A549 (cell line): Measurements from ENCODE around the gene SLC6A17. TPM values are rescaled to one million over a fixed set of nuclear protein-coding genes. Genes with fewer than 3 reads are reported as not detected.

Experiments used
- ATAC-seq, 2 experiments: fragments of 200-7000 bp in 1 of 2; fragments of >200 bp in 1 of 2; cut with Nextera tagmentation in 1 of 2; cut with Tn5 transposase in 1 of 2; 3 replicates each; pipeline versions ENCODE4 v1.8.0 to v1.9.1; 2018 to 2020; ENCODE audit warnings: mild to moderate bottlenecking in 1 of 2, moderate library complexity in 1 of 2
- CTCF ChIA-PET: fragments of 300-600 bp; sonication (Branson Sonifier 250); formaldehyde crosslinking; extraction: SDS; loops from one replicate; lab custom pipeline; 2021; ENCODE audit warnings: antibody characterized with exemption, inconsistent platforms; lab: Yijun Ruan, JAX
- POLR2A ChIA-PET: fragments of 350-600 bp; formaldehyde crosslinking; extraction: SDS; loops from one replicate; lab custom pipeline; 2021; ENCODE audit warnings: antibody characterized with exemption, inconsistent platforms; lab: Yijun Ruan, JAX
- DNase-seq, 2 experiments: peaks; one replicate each; pipeline versions ENCODE4 v3.0.0 to v3.0.0-alpha.2; 2011 to 2016; ENCODE audit warnings: low read depth in 1 of 2, low spot score in 1 of 2
- FAIRE-seq: peaks from 2 replicates; lab custom pipeline; 2011; peaks lifted over from hg19 to GRCh38; lab: Jason Lieb, UNC
- H3K27ac ChIP-seq, 2 experiments: fragments of >200 bp; sonication (Bioruptor Twin); formaldehyde crosslinking; 3 replicates each; pipeline ENCODE4 v1.5.1; 2016 to 2017
- H3K4me1 ChIP-seq: fragments of >200 bp; sonication (Bioruptor Twin); formaldehyde crosslinking; 3 replicates; pipeline ENCODE4 v1.6.1; 2016
- H3K4me2 ChIP-seq: fragments of >200 bp; sonication (Bioruptor Twin); formaldehyde crosslinking; 3 replicates; pipeline ENCODE4 v1.6.1; 2016
- H3K4me3 ChIP-seq: fragments of >200 bp; sonication (Bioruptor Twin); formaldehyde crosslinking; 3 replicates; pipeline ENCODE4 v1.5.1; 2016
- H3K9me3 ChIP-seq: fragments of >200 bp; sonication (Bioruptor Twin); formaldehyde crosslinking; 3 replicates; pipeline ENCODE4 v1.6.1; 2016
- BCL3 ChIP-seq: fragments of >200 bp; sonication (Bioruptor Twin); formaldehyde crosslinking; IDR thresholded peaks from 3 replicates; pipeline ENCODE4 v1.6.1; 2016
- BHLHE40 ChIP-seq: IDR thresholded peaks from 2 replicates; pipeline ENCODE4 v1.6.1; 2012; ENCODE audit warnings: low read depth, low read length, inconsistent platforms
- CEBPB ChIP-seq, 2 experiments: fragments of >200 bp in 1 of 2; sonication (Bioruptor Twin) in 1 of 2; formaldehyde crosslinking in 1 of 2; IDR thresholded peaks; 2 replicates each; pipeline ENCODE4 v1.6.1; 2012 to 2016
- CHD4 ChIP-seq: fragments of 200-600 bp; sonication (generic); IDR thresholded peaks from 2 replicates; pipeline ENCODE4 v1.6.1; 2016; ENCODE audit warnings: antibody characterized with exemption, mild to moderate bottlenecking, borderline replicate concordance
- CTCF ChIP-seq: fragments of >200 bp; sonication (Bioruptor Twin); formaldehyde crosslinking; IDR thresholded peaks from 3 replicates; pipeline ENCODE4 v1.5.1; 2016
- ESRRA ChIP-seq: fragments of 150-350 bp; IDR thresholded peaks from 2 replicates; pipeline ENCODE4 v1.6.1; 2014; ENCODE audit warnings: mild to moderate bottlenecking, low read length, borderline replicate concordance
- FOSB ChIP-seq: fragments of 250-450 bp; sonication (Bioruptor Pico); IDR thresholded peaks from 2 replicates; pipeline ENCODE4 v1.5.0; 2020; ENCODE audit warnings: mild to moderate bottlenecking, moderate library complexity
- HES2 ChIP-seq: fragments of >200 bp; sonication (Bioruptor Twin); formaldehyde crosslinking; IDR thresholded peaks from 2 replicates; pipeline ENCODE4 v1.6.1; 2016
- HEYL ChIP-seq: fragments of 250-450 bp; sonication (Bioruptor Pico); IDR thresholded peaks from 2 replicates; pipeline ENCODE4 v1.8.0; 2021; ENCODE audit warnings: mild to moderate bottlenecking, moderate library complexity
- HMGXB4 ChIP-seq: fragments of 250-450 bp; sonication (Bioruptor Pico); IDR thresholded peaks from 2 replicates; pipeline ENCODE4 v1.5.0; 2021; ENCODE audit warnings: mild to moderate bottlenecking, moderate library complexity, borderline replicate concordance
- HOXB13 ChIP-seq: fragments of 250-450 bp; sonication (Bioruptor Pico); IDR thresholded peaks from 2 replicates; pipeline ENCODE4 v1.5.0; 2020; ENCODE audit warnings: low read depth, mild to moderate bottlenecking, moderate library complexity
- MAFK ChIP-seq: fragments of 450-650 bp; IDR thresholded peaks from 2 replicates; pipeline ENCODE4 v1.6.1; 2014; ENCODE audit not compliant: partially characterized antibody
- MAZ ChIP-seq: fragments of 150-350 bp; IDR thresholded peaks from 2 replicates; pipeline ENCODE4 v1.6.1; 2014; ENCODE audit warnings: antibody characterized with exemption, low read depth, low read length, borderline replicate concordance
- NFE2L2 ChIP-seq: fragments of 150-350 bp; conservative IDR thresholded peaks from 2 replicates; pipeline ENCODE4 v1.6.1; 2014; ENCODE audit warnings: low read length
- RAD21 ChIP-seq, 2 experiments: fragments of >200 bp in 1 of 2; sonication (Bioruptor Twin) in 1 of 2; formaldehyde crosslinking in 1 of 2; IDR thresholded peaks in 1 of 2; conservative IDR thresholded peaks in 1 of 2; 2 replicates in 1 of 2; 3 replicates in 1 of 2; pipeline ENCODE4 v1.6.1; 2012 to 2018; ENCODE audit warnings: inconsistent platforms in 1 of 2
- RARB ChIP-seq: fragments of 250-450 bp; sonication (Bioruptor Pico); IDR thresholded peaks from 2 replicates; pipeline ENCODE4 v1.8.0; 2021; ENCODE audit warnings: mild to moderate bottlenecking, moderate library complexity
- SMC3 ChIP-seq: fragments of >200 bp; sonication (Bioruptor Twin); formaldehyde crosslinking; IDR thresholded peaks from 3 replicates; pipeline ENCODE4 v1.6.1; 2018; ENCODE audit warnings: inconsistent platforms
- ZFP36 ChIP-seq: fragments of 450-650 bp; IDR thresholded peaks from 2 replicates; pipeline ENCODE4 v1.6.1; 2014; ENCODE audit warnings: borderline replicate concordance; ENCODE audit not compliant: partially characterized antibody
- WGBS: methylation state at CpG from one replicate; pipeline ENCODE4 v1.1.6; 2017; ENCODE audit errors: missing lambda C conversion rate; 5-methylcytosine and 5-hydroxymethylcytosine counted together
- polyA plus RNA-seq, 4 experiments: library from polyadenylated mRNA; depleted of rRNA in 3 of 4; stranded (reverse); fragments of >200 nt; fragmentation: RNase III in 1 of 4; extraction: RNeasy Plus Mini Kit Qiagen cat#74134 plus additional on column Dnase treatment in 1 of 4; gene quantifications; 2 replicates in 3 of 4; 3 replicates in 1 of 4; pipeline ENCODE4 v1.2.3, GENCODE V29; 2011 to 2017

The SLC6A17 gene
- polyA plus RNA-seq, 2 of the 4 experiments (the other 2 are of a cell fraction): 0.56 to 2.2 TPM

GRCh38 chr1:110201157-110201825 lies 51.0 kb downstream of the SLC6A17 start:
- WGBS: 73% methylated on average over 3 of the region's 10 CpGs
- ChIA-PET POLR2A (no interaction called here), CTCF (interaction anchor here (0.9 to 16.7 kb wide), 10 partner anchors 13 to 294 kb away, joined by 3 to 354 read pairs (median 9); partner anchors contain the start of gene PROK1)
- Histone ChIP-seq H3K4me2 (no peak overlapping the region), H3K27ac (no peak overlapping the region), H3K9me3 (no peaks in the 10 kb centered on the region), H3K4me1 (peaks cover 11% of the 10 kb centered on the region), H3K4me3 (no peak overlapping the region)
- TF ChIP-seq HEYL (CRISPR knock-in tag): no peak
- TF ChIP-seq CEBPB (IDR thresholded peaks at IDR 0.05): no peak
- no peak for TF ChIP-seq HES2
- TF ChIP-seq BCL3: no peak
- no peak for TF ChIP-seq ZFP36
- TF ChIP-seq FOSB (CRISPR knock-in tag): no peak
- TF ChIP-seq MAFK: no peak
- TF ChIP-seq CHD4: no peak
- TF ChIP-seq HMGXB4 (CRISPR knock-in tag): no peak
- TF ChIP-seq HOXB13 (CRISPR knock-in tag): no peak
- TF ChIP-seq RARB (CRISPR knock-in tag): no peak
- no peak for TF ChIP-seq MAZ
- TF ChIP-seq CTCF: no peak
- no peak for TF ChIP-seq BHLHE40
- no peak for TF ChIP-seq NFE2L2
- no peak for TF ChIP-seq RAD21 (conservative IDR thresholded peaks at IDR 0.05 in 1 of 2, IDR thresholded peaks at IDR 0.05 in 1 of 2)
- TF ChIP-seq ESRRA: no peak
- DNase-seq: no peak
- ATAC-seq: no peak
- no peak for FAIRE-seq

GRCh38 chr1:110203021-110203661 lies 52.8 kb downstream of the SLC6A17 start:
- H3K27ac ChIP-seq: peak overlapping the region in 1 of 2 experiments; percentile 32; a peak in 2 of 6 replicates
- peak overlapping the region; percentile 35 for H3K4me2 ChIP-seq

More at GRCh38 chr1:110203021-110203661, 52.8 kb downstream of the SLC6A17 start:
- 25% methylated on average over 6 of the region's 6 CpGs for WGBS
- FAIRE-seq: no peak
- CTCF ChIA-PET: interaction anchor here (0.6 to 16.7 kb wide), 60 partner anchors 9 to 311 kb away, joined by 3 to 354 read pairs (median 4); partner anchors contain the start of genes LAMTOR5, PROK1 and RBM15
- H3K4me3 ChIP-seq: no peak overlapping the region
- DNase-seq: peak; percentile 40 to 63
- ATAC-seq: peak; percentile 60 to 83; a peak in 4 of 6 replicates
- H3K9me3 ChIP-seq: no peaks in the 10 kb centered on the region
- peaks cover 11% of the 10 kb centered on the region for H3K4me1 ChIP-seq
- TF ChIP-seq SMC3: peak; percentile 78
- TF ChIP-seq RAD21 (conservative IDR thresholded peaks at IDR 0.05 in 1 of 2, IDR thresholded peaks at IDR 0.05 in 1 of 2): peak; percentile 78 to 86
- peak; percentile 77 for TF ChIP-seq CTCF
- no peak for TF ChIP-seq MAZ
- POLR2A ChIA-PET: no interaction called here
